WTC11 (cell line): ENCODE measurements around the gene GANAB. TPM values are rescaled to one million over a fixed set of nuclear protein-coding genes. Genes with fewer than 3 reads are reported as not detected.
A peak's percentile ranks its signal among the peaks of the same experiment; 100 is the strongest.

Experiments
- ARID4B ChIP-seq: sonication (generic); formaldehyde crosslinking; IDR thresholded peaks from 2 replicates; pipeline ENCODE4 v1.8.0; 2023; ENCODE audit warnings: missing genetic modification reagents, mild to moderate bottlenecking, borderline replicate concordance
- ATF2 ChIP-seq: sonication (generic); formaldehyde crosslinking; IDR thresholded peaks from 2 replicates; pipeline ENCODE4 v1.8.1; 2022; ENCODE audit warnings: low read depth, missing genetic modification reagents, borderline replicate concordance
- ATF6 ChIP-seq: sonication (generic); formaldehyde crosslinking; IDR thresholded peaks from 2 replicates; pipeline ENCODE4 v1.8.1; 2023; ENCODE audit warnings: mild to moderate bottlenecking, missing genetic modification reagents
- CBFB ChIP-seq: sonication (generic); formaldehyde crosslinking; IDR thresholded peaks from 2 replicates; pipeline ENCODE4 v1.8.1; 2022; ENCODE audit warnings: mild to moderate bottlenecking, low read depth, missing genetic modification reagents
- ETV6 ChIP-seq: sonication (generic); formaldehyde crosslinking; IDR thresholded peaks from 2 replicates; pipeline ENCODE4 v1.8.1; 2022; ENCODE audit warnings: mild to moderate bottlenecking, missing genetic modification reagents
- FOXP1 ChIP-seq: sonication (generic); formaldehyde crosslinking; IDR thresholded peaks from 2 replicates; pipeline ENCODE4 v1.8.0; 2022; ENCODE audit warnings: missing genetic modification reagents, mild to moderate bottlenecking, moderate library complexity, borderline replicate concordance
- MAX ChIP-seq: sonication (generic); formaldehyde crosslinking; IDR thresholded peaks from 2 replicates; pipeline ENCODE4 v1.8.0; 2022; ENCODE audit warnings: mild to moderate bottlenecking, missing genetic modification reagents
- MYBL2 ChIP-seq: sonication (generic); formaldehyde crosslinking; IDR thresholded peaks from 2 replicates; pipeline ENCODE4 v1.8.1; 2023; ENCODE audit warnings: mild to moderate bottlenecking, moderate library complexity, missing genetic modification reagents
- PRDM15 ChIP-seq: sonication (generic); formaldehyde crosslinking; IDR thresholded peaks from 2 replicates; pipeline ENCODE4 v1.8.0; 2022; ENCODE audit warnings: missing genetic modification reagents
- RELA ChIP-seq: sonication (generic); formaldehyde crosslinking; IDR thresholded peaks from 2 replicates; pipeline ENCODE4 v1.8.1; 2022; ENCODE audit warnings: missing genetic modification reagents, mild to moderate bottlenecking, borderline replicate concordance
- SP1 ChIP-seq: sonication (generic); formaldehyde crosslinking; conservative IDR thresholded peaks from 2 replicates; pipeline ENCODE4 v1.8.1; 2022; ENCODE audit warnings: missing genetic modification reagents
- TP53 ChIP-seq: sonication (generic); formaldehyde crosslinking; IDR thresholded peaks from 2 replicates; pipeline ENCODE4 v1.8.1; 2023; ENCODE audit warnings: mild to moderate bottlenecking, missing genetic modification reagents
- ZNF219 ChIP-seq: sonication (generic); formaldehyde crosslinking; IDR thresholded peaks from 2 replicates; pipeline ENCODE4 v1.8.0; 2023; ENCODE audit warnings: missing genetic modification reagents, mild to moderate bottlenecking, borderline replicate concordance
- ZNF416 ChIP-seq: fragments of 250-450 bp; sonication (Bioruptor Pico); IDR thresholded peaks from 2 replicates; pipeline ENCODE4 v1.9.0; 2021; ENCODE audit warnings: mild to moderate bottlenecking, inconsistent platforms
- total RNA-seq: library from RNA; stranded (reverse); gene quantifications from 3 replicates; pipeline ENCODE4 v1.2.3, GENCODE V29; 2021
- TF ChIP-seq, protein P1 (sequence below): sonication (generic); formaldehyde crosslinking; IDR thresholded peaks from 2 replicates; pipeline ENCODE4 v1.8.1; 2023; ENCODE audit warnings: mild to moderate bottlenecking, moderate library complexity, missing genetic modification reagents
- TF ChIP-seq, protein P2 (sequence below): sonication (generic); formaldehyde crosslinking; IDR thresholded peaks from 2 replicates; pipeline ENCODE4 v1.8.0; 2022; ENCODE audit warnings: mild to moderate bottlenecking, missing genetic modification reagents
- TF ChIP-seq, protein P3 (sequence below): sonication (generic); formaldehyde crosslinking; IDR thresholded peaks from 2 replicates; pipeline ENCODE4 v1.8.0; 2022; ENCODE audit warnings: mild to moderate bottlenecking, missing genetic modification reagents
- TF ChIP-seq, protein P4 (sequence below): sonication (generic); formaldehyde crosslinking; conservative IDR thresholded peaks from 2 replicates; pipeline ENCODE4 v1.8.1; 2023; ENCODE audit warnings: mild to moderate bottlenecking, low read depth, missing genetic modification reagents, moderate library complexity

The GANAB gene
- total RNA-seq, 1 experiment from 2014 or later, result 327 TPM

GRCh38 chr11:62671608-62672389 lies 25.4 kb upstream of the GANAB start, which contains the start of the genes LBHD1 and UQCC3 (continued):
- TF ChIP-seq, protein P1, sequence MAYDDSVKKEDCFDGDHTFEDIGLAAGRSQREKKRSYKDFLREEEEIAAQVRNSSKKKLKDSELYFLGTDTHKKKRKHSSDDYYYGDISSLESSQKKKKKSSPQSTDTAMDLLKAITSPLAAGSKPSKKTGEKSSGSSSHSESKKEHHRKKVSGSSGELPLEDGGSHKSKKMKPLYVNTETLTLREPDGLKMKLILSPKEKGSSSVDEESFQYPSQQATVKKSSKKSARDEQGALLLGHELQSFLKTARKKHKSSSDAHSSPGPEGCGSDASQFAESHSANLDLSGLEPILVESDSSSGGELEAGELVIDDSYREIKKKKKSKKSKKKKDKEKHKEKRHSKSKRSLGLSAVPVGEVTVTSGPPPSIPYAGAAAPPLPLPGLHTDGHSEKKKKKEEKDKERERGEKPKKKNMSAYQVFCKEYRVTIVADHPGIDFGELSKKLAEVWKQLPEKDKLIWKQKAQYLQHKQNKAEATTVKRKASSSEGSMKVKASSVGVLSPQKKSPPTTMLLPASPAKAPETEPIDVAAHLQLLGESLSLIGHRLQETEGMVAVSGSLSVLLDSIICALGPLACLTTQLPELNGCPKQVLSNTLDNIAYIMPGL (CRISPR knock-in tag), result 0 out of 2 replicates have a peak, but pooled peaks have one; percentile 75
- TF ChIP-seq SP1 (CRISPR knock-in tag), result peak; percentile 73
- peak; percentile 96 for TF ChIP-seq FOXP1 (CRISPR knock-in tag)
- no peak for TF ChIP-seq CBFB
- 0 out of 2 replicates have a peak, but pooled peaks have one; percentile 34 for TF ChIP-seq PRDM15 (CRISPR knock-in tag)
- peak; percentile 79 for TF ChIP-seq MAX (CRISPR knock-in tag)
- peak; percentile 15; the same call in 1 of the 2 replicates for TF ChIP-seq ATF2
- TF ChIP-seq MYBL2 (CRISPR knock-in tag), result peak; percentile 87
- no peak for TF ChIP-seq ZNF416 (CRISPR knock-in tag)
- no peak for TF ChIP-seq ATF6
- no peak for TF ChIP-seq TP53
- TF ChIP-seq, protein P2, sequence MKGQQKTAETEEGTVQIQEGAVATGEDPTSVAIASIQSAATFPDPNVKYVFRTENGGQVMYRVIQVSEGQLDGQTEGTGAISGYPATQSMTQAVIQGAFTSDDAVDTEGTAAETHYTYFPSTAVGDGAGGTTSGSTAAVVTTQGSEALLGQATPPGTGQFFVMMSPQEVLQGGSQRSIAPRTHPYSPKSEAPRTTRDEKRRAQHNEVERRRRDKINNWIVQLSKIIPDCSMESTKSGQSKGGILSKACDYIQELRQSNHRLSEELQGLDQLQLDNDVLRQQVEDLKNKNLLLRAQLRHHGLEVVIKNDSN (CRISPR knock-in tag), result peak; percentile 3
- 0 out of 2 replicates have a peak, but pooled peaks have one; percentile 22 for TF ChIP-seq ARID4B
- no peak for TF ChIP-seq ZNF219 (CRISPR knock-in tag)
- peak; percentile 37; the same call in 1 of the 2 replicates for TF ChIP-seq RELA
- TF ChIP-seq, protein P3, sequence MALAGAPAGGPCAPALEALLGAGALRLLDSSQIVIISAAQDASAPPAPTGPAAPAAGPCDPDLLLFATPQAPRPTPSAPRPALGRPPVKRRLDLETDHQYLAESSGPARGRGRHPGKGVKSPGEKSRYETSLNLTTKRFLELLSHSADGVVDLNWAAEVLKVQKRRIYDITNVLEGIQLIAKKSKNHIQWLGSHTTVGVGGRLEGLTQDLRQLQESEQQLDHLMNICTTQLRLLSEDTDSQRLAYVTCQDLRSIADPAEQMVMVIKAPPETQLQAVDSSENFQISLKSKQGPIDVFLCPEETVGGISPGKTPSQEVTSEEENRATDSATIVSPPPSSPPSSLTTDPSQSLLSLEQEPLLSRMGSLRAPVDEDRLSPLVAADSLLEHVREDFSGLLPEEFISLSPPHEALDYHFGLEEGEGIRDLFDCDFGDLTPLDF (CRISPR knock-in tag), result peak; percentile 64; the same call in 1 of the 2 replicates
- TF ChIP-seq, protein P4, sequence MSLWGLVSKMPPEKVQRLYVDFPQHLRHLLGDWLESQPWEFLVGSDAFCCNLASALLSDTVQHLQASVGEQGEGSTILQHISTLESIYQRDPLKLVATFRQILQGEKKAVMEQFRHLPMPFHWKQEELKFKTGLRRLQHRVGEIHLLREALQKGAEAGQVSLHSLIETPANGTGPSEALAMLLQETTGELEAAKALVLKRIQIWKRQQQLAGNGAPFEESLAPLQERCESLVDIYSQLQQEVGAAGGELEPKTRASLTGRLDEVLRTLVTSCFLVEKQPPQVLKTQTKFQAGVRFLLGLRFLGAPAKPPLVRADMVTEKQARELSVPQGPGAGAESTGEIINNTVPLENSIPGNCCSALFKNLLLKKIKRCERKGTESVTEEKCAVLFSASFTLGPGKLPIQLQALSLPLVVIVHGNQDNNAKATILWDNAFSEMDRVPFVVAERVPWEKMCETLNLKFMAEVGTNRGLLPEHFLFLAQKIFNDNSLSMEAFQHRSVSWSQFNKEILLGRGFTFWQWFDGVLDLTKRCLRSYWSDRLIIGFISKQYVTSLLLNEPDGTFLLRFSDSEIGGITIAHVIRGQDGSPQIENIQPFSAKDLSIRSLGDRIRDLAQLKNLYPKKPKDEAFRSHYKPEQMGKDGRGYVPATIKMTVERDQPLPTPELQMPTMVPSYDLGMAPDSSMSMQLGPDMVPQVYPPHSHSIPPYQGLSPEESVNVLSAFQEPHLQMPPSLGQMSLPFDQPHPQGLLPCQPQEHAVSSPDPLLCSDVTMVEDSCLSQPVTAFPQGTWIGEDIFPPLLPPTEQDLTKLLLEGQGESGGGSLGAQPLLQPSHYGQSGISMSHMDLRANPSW (CRISPR knock-in tag), result no peak
- TF ChIP-seq ETV6 (CRISPR knock-in tag), result peak; percentile 67
